Activated CD4-positive, alpha-beta T cell treated with anti-CD3 and anti-CD28 coated beads for 24 hours (primary cell): ENCODE results near the gene NAGPA.

Experiments
- DNase-seq, 2 donors: peaks; one replicate each; pipeline ENCODE4 v3.0.0-alpha.2; 2020; ENCODE audit warnings: low read depth in 2 of 2

The NAGPA gene

GRCh38 chr16:5003211-5003610 lies 30.5 kb downstream of the NAGPA start:
- no peak for DNase-seq

- no peak for DNase-seq
Observed at GRCh38 chr16:5002699-5003143, 31.0 kb downstream of the NAGPA start.

- no peak for DNase-seq
Observed at GRCh38 chr16:5001986-5002385, 31.7 kb downstream of the NAGPA start.

- DNase-seq = no peak
Observed at GRCh38 chr16:5001571-5001970, 32.2 kb downstream of the NAGPA start.

GRCh38 chr16:5000573-5001001 lies 33.1 kb downstream of the NAGPA start:
- no peak for DNase-seq

DNA sequence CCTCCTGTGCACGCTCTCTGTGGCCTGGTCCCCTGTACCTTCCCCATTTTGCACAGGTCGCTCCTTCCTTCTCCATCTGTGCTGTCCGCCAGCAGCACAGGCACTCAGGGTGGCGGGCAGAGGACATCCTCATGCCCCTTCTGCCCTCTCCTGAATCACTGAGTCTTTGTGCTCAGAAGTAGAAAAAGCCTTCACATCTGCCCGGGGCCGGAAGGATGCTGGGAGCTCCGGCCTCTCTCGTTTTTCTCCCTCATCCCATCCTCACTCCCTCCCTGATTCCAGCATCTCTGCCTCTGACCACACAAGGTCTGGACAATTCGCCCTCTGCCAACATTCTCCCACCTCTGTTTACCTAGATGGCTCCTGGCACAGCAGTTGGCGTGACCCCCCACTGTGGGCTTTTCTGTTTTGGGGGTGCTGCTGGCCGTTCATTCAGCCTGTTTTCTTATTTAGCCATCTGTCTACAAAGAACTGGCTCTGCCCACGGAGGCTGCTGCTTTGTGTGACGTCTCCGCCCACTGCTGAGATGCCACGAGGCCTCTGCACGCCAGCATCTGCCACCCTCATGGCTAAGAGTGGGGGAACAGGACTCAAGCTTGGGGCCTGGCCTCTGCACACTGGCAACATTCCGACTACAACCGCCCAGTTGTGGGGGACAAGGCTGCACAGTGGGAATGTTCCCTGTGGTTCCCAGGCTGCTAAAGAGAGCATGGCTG lies 38.9 kb downstream of the NAGPA start:
- no peak for DNase-seq

DNA sequence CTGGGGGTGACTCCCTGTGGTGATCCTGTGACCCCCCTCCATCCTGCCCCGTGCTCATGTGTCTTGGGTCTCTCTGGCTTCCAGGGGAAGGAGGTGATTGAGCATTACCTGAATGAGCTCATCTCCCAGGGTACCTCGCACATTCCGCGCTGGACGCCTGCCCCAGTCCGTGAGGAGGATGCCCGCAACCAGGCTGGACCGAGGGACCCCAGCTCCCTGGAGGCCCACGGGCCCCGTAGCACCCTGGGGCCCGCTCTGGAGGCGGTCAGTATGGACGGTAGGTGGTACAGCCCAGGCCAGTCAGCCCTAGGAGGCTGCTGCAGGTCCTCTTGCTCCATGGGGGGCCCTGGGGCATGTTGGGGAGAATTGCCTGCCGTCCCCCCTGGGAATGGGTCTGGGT lies 42.0 kb downstream of the NAGPA start:
- no peak for DNase-seq

DNA sequence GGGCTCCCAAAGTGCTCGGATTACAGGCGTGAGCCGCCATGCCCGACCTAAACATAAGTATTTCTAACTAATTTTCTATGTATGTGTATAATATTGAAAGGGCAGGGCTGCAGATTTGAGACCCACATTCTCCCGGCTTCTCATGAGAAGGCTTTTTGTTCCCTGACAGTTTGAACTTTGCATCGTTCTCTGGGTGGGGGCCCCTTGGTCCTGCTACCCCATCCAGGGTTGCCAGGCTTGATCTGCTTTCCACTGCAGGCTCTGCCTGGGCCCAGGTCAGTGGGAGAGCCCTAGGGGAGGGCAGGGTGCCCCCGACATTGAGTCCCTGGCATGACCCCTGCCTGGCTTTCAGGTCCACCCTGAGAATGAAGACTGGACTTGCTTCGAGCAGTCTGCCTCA lies 43.3 kb downstream of the NAGPA start:
- DNase-seq = no peak

GRCh38 chr16:4989391-4990006 lies 44.2 kb downstream of the NAGPA start:
- no peak for DNase-seq

DNA sequence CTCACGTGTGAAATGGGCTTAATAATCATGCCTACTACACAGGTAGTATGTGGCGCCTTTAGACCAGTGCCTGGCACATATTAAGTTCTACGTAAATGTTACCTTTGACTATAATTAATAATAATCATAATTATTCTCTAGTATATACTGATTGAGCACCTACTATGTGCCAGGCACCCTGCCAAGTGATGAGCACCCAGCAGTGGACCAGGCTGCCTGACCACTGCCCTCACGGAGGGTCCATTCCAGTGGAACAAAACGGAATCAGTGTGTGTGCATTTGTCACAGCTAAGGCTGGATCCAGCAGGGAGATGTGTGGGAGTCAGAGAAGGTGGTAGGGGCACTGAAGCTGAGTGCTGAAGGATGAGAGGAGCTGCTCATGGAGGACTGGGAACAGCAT lies 45.1 kb downstream of the NAGPA start:
- DNase-seq = no peak

- DNase-seq = no peak
Observed at GRCh38 chr16:4987580-4988374, 46.0 kb downstream of the NAGPA start.

DNA sequence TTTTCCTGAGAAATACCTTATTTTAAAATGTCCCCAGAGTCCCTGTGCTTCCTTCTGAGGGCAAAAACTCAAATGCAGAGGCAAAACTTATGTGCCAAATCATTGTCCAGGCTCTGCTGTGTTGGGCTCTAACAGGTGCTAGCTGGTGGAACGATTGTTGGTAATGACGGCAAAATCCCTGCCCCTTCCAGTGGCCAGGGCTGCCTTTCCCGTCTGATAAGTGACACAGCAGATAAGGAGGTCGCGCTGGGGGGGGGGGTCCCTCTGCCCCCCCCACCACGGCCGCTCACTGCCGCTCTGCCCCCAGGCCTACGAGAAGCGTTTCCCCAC lies 46.5 kb downstream of the NAGPA start:
- no peak for DNase-seq

- no peak for DNase-seq
Observed at GRCh38 chr16:4984174-4984990, 49.4 kb downstream of the NAGPA start.

GRCh38 chr16:4982056-4982867 lies 51.5 kb downstream of the NAGPA start:
- DNase-seq = no peak

DNA sequence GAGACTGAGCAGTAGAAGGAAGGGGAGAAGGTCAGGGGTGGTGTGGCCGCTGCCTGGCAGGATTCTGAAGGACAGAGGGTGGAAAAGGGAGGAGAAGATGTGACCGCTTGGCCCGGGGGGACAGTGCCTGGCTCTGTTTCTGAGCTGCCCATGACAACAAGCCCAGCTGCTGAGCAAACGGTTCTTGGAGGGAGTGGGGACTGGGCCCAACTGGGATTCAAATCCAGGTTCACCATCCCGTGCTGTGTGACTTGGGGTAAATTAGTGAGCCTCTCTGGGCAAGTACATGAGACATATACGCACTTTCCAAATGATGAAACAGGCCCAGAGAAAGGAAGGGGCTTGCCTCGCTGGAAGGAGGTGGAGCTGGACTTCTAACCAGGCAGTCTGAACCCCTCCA lies 52.3 kb downstream of the NAGPA start:
- no peak for DNase-seq

- DNase-seq = no peak
Observed at GRCh38 chr16:4980691-4981090, 53.0 kb downstream of the NAGPA start.

DNA sequence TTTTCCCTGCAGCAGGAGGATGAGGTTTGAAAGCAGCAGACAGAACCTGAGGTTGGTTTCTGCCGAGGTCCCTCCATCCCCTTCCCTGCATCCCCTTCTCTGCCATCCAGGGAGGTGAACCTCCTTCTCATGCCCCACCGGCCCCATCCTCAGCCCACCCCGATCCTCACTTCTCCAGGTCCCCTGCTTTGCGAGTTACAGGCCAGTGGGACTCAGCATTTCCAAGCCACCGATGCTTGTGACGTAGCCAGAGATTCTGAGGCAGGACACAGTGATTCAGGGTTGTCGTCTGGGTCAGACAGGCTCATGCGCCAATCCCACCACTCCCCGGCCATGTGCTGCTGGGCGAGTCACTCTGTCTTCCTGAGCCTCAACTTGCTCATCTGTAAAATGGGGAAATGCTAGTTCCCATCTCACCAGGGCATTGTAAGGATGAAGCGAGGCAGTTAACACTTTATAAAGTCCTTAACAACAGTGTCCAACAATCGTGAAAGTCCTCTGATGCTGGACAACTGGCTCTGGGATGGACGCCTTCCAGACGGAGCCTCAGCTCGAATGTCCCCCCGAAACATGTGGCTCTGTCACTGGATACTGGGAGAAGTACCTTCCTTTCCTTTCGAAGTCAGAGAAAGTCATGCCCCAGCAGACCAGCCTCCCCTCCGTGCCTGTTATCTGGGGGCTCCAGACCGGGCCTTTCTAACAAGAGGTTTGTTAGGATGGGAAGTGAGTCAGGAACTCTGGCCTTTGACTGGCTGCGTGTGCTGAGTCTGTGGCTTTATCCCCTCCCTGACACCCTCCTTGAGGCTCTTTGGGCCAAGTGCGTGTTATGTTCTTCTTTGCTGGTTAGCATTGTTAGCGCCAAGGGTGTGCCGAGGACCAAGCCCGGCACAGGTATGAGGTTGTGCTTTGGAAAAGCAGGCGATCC lies 53.7 kb downstream of the NAGPA start:
- no peak for DNase-seq

DNA sequence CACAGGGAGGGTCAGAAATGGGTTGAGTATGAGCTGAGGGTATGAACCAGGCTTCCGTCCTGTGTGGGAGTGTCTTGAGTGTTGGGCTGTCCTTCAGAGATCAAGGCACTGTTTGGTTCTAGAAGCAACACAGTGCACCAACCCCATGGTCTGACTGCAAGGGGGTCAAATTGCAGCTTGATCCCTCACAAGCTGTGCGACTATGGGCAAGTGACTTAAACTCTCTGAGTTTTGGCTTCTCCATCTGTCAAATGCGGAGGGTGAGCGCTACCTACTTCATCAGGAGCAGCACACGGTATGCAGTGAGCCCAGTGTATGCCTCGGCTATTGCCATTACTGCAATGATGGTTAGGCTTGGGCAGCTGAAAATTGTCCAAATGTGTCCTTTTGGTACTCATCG lies 54.6 kb downstream of the NAGPA start:
- no peak for DNase-seq

- no peak for DNase-seq
Observed at GRCh38 chr16:4976611-4977145, 57.1 kb downstream of the NAGPA start.

DNA sequence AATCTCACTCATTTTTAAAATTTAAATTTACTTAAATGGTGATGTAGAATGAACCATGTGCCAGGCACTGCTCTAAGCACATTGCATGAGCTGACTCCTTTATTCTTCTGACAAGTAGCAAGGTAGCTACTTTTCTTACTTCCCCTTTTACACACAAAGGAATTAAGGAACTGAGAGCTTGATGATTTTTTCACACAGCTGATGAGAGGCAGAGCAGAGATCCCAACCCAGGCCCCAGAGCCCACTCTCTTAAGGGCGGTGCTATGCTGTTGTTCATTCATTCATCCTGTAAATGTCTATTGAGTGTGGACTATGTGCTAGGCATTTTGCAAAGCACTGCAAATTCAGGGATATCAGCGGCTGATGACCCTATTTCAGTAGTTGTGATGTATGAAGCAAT lies 57.7 kb downstream of the NAGPA start:
- no peak for DNase-seq
